Measurements from ENCODE around the gene TTC23.

GRCh38 chr15:99238849-99239248 lies 10.5 kb downstream of the TTC23 start:
- no peak for TF ChIP-seq EP300 (IDR thresholded peaks at IDR 0.05)
- no peak for TF ChIP-seq CTCF (IDR thresholded peaks at IDR 0.05)
- TF ChIP-seq POLR2AphosphoS5 (IDR thresholded peaks at IDR 0.05) = no peak
- TF ChIP-seq POLR2A (IDR thresholded peaks at IDR 0.05) = no peak
